Ovary (tissue), 3 donors: ENCODE data around the gene CDC42EP1.

ENCODE experiments used
- EP300 ChIP-seq: sonication (generic); formaldehyde crosslinking; IDR thresholded peaks from one replicate; pipeline ENCODE4 v1.6.1; 2017; ENCODE audit warnings: antibody characterized with exemption
- POLR2A ChIP-seq: fragments of 450-650 bp; IDR thresholded peaks from one replicate; pipeline ENCODE4 v1.6.1; 2017; ENCODE audit warnings: antibody characterized with exemption, mild to moderate bottlenecking, moderate library complexity
- TF ChIP-seq, protein P1 (sequence below), 3 donors: fragments of 450-650 bp in 2 of 3; fragments of 200-600 bp in 1 of 3; IDR thresholded peaks; one replicate each; pipeline versions ENCODE4 v1.5.1 to v1.8.0; 2016 to 2022; ENCODE audit warnings: antibody characterized with exemption in 3 of 3, mild to moderate bottlenecking in 1 of 3
- donor health status: DM: no; HTN: no; CAD: no.

GRCh38 chr22:37547251-37547741 lies 13.0 kb upstream of the CDC42EP1 start:
- TF ChIP-seq, protein P1, sequence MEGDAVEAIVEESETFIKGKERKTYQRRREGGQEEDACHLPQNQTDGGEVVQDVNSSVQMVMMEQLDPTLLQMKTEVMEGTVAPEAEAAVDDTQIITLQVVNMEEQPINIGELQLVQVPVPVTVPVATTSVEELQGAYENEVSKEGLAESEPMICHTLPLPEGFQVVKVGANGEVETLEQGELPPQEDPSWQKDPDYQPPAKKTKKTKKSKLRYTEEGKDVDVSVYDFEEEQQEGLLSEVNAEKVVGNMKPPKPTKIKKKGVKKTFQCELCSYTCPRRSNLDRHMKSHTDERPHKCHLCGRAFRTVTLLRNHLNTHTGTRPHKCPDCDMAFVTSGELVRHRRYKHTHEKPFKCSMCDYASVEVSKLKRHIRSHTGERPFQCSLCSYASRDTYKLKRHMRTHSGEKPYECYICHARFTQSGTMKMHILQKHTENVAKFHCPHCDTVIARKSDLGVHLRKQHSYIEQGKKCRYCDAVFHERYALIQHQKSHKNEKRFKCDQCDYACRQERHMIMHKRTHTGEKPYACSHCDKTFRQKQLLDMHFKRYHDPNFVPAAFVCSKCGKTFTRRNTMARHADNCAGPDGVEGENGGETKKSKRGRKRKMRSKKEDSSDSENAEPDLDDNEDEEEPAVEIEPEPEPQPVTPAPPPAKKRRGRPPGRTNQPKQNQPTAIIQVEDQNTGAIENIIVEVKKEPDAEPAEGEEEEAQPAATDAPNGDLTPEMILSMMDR (IDR thresholded peaks at IDR 0.05): no peak
- TF ChIP-seq EP300 (no peak), POLR2A (no peak)
